SH-SY5Y (cell line): Measurements from ENCODE around the gene LRRC14B.

ENCODE experiments used
- GATA2 ChIP-seq: IDR thresholded peaks from 2 replicates; pipeline ENCODE4 v1.6.1; 2011; ENCODE audit warnings: mild to moderate bottlenecking, low read depth, low read length
- GATA3 ChIP-seq: IDR thresholded peaks from 2 replicates; pipeline ENCODE4 v1.6.1; 2011; ENCODE audit warnings: low read depth, mild to moderate bottlenecking, low read length, moderate library complexity

DNA sequence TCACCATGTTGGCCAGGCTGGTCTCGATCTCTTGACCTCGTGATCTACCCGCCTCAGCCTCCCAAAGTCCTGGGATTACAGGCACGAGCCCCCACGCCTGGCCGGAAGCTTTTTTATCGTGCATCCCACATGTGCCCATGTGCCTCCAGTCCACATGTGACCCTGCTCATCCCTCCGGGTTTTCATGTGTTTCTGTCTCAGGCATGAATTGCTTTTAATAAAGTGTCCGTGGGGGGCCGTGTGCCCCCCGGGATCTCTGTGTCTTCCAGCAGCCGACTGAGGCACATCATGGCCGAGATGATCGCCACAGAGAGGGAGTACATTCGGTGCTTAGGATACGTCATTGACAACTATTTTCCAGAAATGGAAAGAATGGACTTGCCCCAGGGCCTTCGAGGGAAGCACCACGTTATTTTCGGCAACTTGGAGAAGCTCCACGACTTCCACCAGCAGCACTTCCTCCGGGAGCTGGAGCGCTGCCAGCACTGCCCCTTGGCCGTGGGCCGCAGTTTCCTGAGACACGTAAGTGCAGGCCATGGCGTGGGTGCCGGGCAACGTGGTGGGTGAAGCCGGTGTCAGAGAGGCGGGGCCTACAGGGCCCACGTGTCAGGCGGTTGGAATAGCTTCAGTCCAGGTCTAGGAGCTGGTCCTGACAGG is 22.1 kb upstream of the LRRC14B start:
- TF ChIP-seq GATA3, result no peak
- no peak for TF ChIP-seq GATA2
